GM18508 (cell line): ENCODE measurements around the gene ACY1.
"Not testable (repeated sequence)": the region's sequence is repeated elsewhere in the genome, so short reads cannot be mapped to it uniquely, and the experiment has no call there.

Source experiments
- ATAC-seq: cut with Tn5 transposase; IDR thresholded peaks from one replicate; pipeline ENCODE4 v1.9.1; 2021; ENCODE audit warnings: moderate number of reproducible peaks; ENCODE audit not compliant: insufficient read depth, unreplicated experiment

The ACY1 gene

GRCh38 chr3:51980253-51980652, 3.1 kb upstream of the ACY1 start:
- ATAC-seq: no peak

- peak; percentile 26 for ATAC-seq
These were observed 940 bp upstream of the ACY1 start for GRCh38 chr3:51982352-51982837.

DNA sequence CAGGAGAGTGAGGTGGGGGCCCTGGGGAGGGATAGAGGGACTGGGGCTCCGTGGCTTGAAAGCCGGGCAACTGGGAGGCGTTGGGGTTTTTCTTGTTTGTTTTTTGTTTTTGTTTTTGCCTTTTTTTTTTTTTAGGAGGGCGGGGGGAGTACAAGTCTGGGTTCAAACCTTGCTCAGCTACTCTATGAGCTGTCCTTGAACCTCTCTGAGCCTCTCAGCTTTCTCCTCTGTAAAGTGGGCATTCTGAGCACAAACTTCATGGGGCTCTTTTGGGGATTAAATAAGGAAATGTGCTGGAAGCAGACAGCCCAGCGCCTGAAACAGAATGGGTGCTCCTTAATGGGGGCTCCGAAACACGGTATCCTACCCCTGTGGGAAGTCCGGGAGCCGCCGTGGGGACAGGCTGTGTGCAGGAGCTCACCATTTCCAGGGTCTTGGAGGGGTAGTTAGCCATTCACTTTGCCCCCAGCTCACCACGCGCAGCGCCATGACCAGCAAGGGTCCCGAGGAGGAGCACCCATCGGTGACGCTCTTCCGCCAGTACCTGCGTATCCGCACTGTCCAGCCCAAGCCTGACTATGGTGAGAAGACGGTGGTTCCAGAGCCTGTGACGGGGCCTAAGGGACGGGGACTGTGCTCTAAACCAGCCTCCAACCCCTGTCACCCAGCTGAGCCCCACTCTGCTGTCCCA, 388 bp downstream of the ACY1 start:
- ATAC-seq: no peak

DNA sequence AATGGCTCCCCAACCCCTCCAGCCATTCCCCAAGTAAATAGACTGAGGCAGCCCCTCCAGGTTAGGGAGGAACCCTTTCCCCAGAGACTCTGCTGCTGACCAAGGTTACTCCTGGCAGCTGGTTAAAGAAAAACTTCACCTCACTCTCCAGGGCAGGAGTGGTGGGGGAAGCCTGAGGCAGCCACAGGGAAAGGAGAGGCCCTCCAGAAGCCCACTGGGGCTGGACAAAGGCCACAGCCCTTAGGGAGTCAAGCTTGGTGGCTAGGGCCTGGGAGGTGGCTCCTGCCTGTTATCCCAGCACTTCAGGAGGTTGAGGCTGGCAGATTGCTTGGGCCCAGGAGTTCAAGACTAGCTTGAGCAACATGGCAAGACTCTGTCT, 923 bp downstream of the ACY1 start:
- ATAC-seq: no peak

GRCh38 chr3:51985063-51985462, 1.7 kb downstream of the ACY1 start:
- no peak for ATAC-seq

DNA sequence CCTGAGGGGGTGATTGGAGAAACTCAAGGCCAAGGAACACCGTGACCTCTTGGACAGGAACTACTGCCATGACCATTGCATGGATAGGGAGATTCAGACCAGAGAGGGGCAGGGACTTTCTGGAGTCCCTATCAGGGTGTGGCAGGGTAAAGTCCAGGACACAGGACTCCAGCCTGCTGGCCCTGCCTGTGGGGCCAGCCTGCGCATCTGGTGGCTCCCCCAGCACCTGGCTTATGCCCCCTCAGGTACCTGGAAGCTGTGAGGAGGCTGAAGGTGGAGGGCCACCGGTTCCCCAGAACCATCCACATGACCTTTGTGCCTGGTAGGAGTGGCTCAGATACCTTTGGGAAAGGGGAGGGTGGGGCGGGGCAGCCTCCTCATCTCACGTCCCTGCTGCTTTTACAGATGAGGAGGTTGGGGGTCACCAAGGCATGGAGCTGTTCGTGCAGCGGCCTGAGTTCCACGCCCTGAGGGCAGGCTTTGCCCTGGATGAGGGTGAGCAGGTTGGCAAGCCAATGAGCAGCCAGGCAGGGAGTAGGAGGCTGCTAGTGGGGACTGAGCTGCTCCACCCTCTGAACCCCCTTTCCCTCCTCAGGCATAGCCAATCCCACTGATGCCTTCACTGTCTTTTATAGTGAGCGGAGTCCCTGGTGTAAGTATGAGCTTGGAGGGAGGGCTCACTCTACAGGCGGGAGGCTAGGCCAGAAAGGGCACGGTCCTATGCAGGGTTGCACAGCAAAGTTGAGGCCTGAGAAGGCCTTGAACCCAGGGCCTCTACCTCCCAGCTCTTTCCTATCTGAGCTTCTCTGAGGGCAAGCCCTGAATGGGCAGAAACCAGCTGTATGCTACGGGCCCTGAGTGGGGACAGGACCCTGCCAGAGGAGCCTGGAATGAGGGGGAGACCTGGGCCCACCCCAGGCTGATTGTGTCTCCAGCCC, 2.9 kb downstream of the ACY1 start:
- ATAC-seq: no peak

DNA sequence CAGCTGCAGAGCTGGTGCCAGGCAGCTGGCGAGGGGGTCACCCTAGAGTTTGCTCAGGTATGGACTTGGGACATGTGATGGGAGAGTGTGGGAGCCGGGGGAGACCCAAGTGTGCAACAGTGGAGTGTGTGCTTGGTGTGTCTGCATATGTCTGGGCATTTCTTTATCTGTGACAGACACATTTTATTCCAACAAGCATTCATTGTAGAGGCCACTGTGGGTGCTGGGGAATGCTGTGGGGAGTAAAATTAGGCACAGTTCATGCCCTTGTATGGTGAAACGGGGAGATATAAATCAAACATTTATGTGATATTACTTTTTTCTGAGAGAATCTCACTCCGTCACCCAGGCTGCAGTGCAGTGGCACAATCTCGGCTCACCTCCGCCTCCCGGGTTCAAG, 4.2 kb downstream of the ACY1 start:
- no peak for ATAC-seq

DNA sequence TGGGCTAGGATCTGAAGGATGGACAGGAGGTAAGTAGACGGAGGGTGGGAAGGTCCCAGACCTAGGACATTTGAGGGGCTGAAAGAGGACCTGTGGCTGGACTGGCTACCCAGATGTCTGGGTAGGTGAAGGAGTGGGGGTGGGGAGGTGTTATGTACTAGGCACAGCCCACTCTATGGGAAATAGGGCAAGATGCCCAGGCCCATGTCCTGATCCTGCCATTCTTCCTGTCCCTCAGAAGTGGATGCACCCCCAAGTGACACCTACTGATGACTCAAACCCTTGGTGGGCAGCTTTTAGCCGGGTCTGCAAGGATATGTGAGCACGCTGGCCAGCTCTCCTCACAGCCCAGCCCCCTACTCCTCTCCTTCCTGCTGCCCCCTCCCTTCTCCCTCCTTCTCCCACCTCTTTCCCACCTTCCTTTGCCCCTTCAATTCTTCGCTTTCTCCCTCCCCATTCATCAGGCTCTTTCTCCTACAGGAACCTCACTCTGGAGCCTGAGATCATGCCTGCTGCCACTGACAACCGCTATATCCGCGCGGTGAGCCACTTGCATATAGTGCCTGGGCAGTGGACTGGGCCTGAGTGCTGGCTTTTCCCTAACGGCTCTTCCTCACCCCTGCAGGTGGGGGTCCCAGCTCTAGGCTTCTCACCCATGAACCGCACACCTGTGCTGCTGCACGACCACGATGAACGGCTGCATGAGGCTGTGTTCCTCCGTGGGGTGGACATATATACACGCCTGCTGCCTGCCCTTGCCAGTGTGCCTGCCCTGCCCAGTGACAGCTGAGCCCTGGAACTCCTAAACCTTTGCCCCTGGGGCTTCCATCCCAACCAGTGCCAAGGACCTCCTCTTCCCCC, 5.2 kb downstream of the ACY1 start:
- no peak for ATAC-seq

GRCh38 chr3:51990501-51990971, 7.2 kb downstream of the ACY1 start:
- ATAC-seq: not testable (repeated sequence)

DNA sequence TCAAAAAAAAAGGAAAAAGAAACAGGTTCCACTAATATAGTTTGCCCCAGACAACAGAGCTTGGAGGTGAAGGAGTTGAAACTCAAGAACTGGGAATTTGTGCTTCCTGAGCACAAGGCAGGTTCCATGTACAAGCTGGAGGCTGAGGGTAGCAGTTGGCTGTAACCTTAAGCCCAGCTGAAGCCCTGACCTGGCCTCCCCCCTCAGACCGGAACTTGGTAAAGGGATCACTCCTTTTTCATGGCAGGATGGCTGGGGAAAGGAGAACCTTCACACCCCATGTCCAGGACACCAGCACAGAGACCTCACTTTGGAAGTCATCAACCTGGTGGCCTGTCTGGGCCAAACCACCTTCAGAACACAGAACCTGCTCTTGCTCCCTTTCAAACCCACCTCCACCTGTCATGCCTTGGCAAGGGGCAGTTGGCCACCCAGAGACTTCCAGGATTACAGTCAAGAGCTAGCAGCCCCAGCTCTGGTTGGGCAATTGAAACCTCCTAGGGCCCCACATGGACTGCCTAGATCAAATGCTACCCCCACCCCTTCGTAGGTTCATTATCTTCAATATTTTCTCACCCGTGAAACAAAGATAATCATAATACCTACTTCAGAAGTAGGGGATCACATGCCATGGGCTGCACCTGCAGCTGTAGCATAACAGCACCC, 8.8 kb downstream of the ACY1 start:
- ATAC-seq: no peak

DNA sequence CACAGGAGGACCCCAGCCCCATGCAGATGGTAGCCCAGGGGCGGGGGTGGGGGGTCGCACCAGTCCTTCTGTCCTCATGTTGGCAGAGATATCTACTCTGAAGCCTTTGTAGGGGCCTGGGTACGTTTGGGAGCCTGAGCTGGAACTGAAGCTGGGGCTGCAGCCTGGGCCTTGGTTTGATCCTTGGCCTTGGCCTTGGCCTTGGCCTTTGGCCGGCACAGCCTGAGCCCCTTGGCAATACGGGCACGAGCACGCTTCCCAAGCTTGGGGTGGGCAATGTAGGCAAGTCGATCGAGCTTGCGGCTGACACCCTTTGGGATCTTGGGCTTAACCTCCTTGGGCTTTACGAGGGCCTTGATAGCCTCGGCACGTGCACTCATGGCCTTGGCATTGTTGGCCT, 10.3 kb downstream of the ACY1 start:
- not testable (repeated sequence) for ATAC-seq

GRCh38 chr3:51994530-51994929, 11.2 kb downstream of the ACY1 start:
- ATAC-seq: no peak

DNA sequence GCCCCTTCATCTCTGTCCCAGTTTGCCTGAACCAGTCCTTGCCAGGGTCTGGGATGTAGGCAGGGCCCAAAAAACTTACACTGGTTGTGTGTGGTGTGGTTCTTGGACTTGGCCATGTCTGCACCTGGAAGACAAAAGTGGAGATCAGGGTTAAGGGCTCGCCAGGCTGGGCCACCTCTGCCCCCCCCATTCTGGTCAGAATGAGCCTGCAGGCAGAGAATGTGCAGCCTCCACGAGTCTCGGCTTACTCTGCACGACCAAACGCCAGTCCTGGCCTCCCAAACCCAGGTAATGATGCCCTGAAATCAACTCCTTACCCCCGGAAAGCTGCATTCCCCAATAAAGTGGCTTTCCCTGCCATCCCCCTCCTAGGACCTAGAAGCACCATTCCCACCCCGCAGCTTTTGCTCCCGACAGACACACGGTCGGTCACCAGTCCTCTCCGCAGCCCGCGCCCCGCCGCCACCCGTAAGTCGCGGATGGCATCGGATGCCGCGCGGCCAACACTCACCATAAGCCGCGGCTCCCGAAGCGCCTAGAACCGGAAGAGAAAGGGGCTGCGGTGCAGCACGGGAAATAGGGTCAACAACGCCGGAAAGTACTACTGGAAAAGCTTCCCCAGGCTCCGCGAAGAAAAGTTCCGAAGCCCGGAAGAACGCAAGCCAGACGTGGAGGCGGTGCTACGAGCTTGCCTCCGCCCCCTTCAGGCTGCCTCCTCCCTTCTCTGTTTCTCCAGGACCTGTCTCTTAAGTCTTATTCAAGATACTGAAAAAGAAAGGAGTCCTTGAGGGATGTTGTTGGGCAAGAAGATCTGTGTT, 12.2 kb downstream of the ACY1 start, which contains the start of gene RPL29:
Gene RPL29 (minus strand): TSS at position 550 of the 818 bp plus-strand sequence. CDS start 434 bp downstream, at position 116.
- peak; percentile 65 for ATAC-seq

DNA sequence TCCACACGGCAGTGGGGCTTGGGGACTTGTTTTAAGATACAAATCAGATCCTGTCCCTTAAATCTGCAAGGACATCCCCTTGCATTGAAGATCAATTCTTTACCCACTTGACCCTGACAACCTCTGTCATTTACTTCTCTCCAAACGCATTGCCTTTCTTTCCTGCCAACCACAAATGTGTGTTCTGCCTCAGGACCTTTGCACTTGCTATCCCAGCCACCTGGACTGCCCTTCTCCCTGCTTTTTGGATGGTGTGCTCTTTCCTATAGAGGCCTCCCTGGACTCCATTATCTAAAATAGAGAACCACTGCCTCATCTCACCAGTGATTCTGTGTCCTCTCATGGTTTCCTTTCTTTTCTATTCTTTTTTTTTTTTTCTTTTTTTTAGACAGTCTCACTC, 13.8 kb downstream of the ACY1 start:
- ATAC-seq: no peak

DNA sequence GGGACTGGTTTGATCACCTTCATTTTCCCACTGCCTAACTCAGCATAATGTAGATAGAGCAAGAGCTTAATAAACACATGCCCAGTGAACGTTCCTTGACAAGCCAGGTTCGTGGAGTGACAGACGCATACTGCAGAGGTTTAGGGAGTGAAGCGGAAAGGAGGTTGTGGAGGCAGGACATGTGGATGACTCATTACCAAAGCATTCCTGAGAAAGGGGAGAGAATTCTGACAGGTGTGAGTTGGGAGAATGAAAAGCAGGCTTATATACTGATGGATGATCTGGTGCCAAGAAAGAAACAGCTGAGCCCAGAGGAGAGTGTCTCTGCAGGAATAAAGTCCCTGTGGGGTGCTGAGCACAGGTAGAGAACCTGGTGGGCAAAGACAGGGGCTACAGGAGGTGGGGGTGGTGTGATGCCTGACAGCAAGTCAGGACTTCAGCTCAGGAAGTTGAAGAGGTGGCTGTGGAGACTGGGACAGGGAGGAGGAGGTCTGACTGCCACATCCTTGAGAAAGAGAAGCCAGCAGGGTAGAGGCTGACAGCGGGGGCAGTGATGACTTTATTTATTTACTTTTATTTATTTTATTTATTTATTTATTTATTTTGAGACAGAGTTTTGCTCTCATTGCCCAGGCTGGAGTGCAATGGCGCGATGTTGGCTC, 14.7 kb downstream of the ACY1 start:
- ATAC-seq: no peak

DNA sequence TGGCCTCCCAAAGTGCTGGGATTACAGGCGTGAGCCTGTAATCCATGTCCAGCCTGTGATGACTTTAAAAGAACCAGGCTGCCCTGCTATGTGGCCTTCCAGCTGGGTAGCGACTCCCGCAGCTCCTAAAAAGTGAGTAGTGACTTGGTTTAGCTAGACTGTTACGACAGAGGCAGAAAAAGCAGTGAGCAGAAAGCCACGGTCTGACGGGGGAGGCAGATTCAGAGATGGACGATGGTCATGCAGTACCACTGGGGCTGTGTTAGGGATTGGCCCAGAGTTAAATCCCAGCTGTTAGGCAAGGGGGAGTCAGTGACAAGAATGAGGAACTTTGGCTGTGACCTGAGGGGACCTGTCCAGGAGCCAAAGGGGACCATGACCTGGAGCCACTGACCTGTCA, 15.4 kb downstream of the ACY1 start:
- ATAC-seq: no peak

- ATAC-seq: no peak
These were observed 16.5 kb downstream of the ACY1 start for GRCh38 chr3:51999846-52000245.

DNA sequence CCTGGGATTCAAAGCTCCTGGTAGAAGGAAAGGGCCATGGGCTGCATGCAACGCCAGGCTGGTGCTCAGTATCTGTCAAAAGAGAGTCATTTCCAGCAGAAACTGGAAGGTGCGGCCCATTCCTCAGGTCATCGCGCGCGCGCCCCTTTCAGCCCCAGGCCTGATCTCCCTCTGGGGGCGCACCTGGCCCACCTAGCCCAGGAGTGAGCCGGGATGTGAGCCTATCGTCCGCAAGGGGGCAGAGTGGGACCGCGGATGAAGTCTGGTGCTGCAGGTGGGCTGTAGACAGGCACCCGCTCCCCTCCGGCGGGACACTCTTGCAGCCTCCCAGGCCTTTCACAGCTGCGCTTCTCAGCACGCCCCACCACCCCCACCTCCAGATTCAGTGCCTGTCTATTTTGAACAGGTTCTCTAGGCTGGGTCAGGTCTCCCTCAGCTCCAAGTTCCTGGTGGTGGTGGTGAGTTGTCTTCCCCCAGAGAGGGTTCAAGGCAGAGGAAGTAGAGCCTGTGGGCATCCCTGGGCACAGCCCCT, 18.2 kb downstream of the ACY1 start:
- no peak for ATAC-seq
